Gastrocnemius medialis (tissue), 4 donors: ENCODE data around the gene TNS4. TPM values are rescaled to one million over a fixed set of nuclear protein-coding genes. Genes with fewer than 3 reads are reported as not detected.

Source experiments
- ATAC-seq, 2 donors: fragments of 150-250 bp; one replicate each; pipeline ENCODE4 v1.9.1; 2016
- DNase-seq, 2 donors: peaks; one replicate each; pipeline ENCODE4 v3.0.0-alpha.2; 2019
- H3K27ac ChIP-seq, 4 donors: fragments of 200-600 bp; sonication (generic); 1 replicate in 1 of 4; 2 replicates in 3 of 4; pipeline ENCODE4 v1.5.1; 2016 to 2018; ENCODE audit warnings: mild to moderate bottlenecking in 2 of 4, moderate library complexity in 1 of 4
- H3K27me3 ChIP-seq, 3 donors: fragments of 200-600 bp; sonication (generic) in 2 of 3; 1 replicate in 1 of 3; 2 replicates in 2 of 3; pipeline versions ENCODE4 v1.5.1 to v1.6.0; 2016 to 2019; ENCODE audit warnings: mild to moderate bottlenecking in 1 of 3, moderate library complexity in 1 of 3
- H3K36me3 ChIP-seq, 2 donors: fragments of 200-600 bp; sonication (generic) in 1 of 2; one replicate each; pipeline ENCODE4 v1.5.1; 2017 to 2018
- H3K4me1 ChIP-seq, 2 donors: fragments of 200-600 bp; sonication (generic) in 1 of 2; one replicate each; pipeline ENCODE4 v1.5.1; 2016 to 2017; ENCODE audit warnings: mild to moderate bottlenecking in 2 of 2
- H3K4me3 ChIP-seq, 4 donors: fragments of 200-600 bp; sonication (generic) in 3 of 4; 1 replicate in 1 of 4; 2 replicates in 3 of 4; pipeline ENCODE4 v1.5.1; 2016 to 2019; ENCODE audit warnings: mild to moderate bottlenecking in 2 of 4
- H3K9me3 ChIP-seq, 3 donors: fragments of 200-600 bp; sonication (generic) in 2 of 3; 1 replicate in 1 of 3; 2 replicates in 2 of 3; pipeline ENCODE4 v1.5.1; 2016 to 2019
- CTCF ChIP-seq, 5 experiments: fragments of 450-650 bp in 3 of 5; fragments of 200-600 bp in 2 of 5; sonication (generic) in 2 of 5; IDR thresholded peaks in 4 of 5; conservative IDR thresholded peaks in 1 of 5; 1 replicate in 4 of 5; 2 replicates in 1 of 5; pipeline ENCODE4 v1.5.1; 2016 to 2019; ENCODE audit warnings: antibody characterized with exemption in 5 of 5, mild to moderate bottlenecking in 3 of 5, moderate library complexity in 3 of 5
- POLR2A ChIP-seq, 2 donors: fragments of 450-650 bp; IDR thresholded peaks; one replicate each; pipeline ENCODE4 v1.6.1; 2017; ENCODE audit warnings: antibody characterized with exemption in 2 of 2, mild to moderate bottlenecking in 2 of 2, moderate library complexity in 2 of 2
- in situ Hi-C, 4 donors: fragments of 200-750 bp; cut with MboI; loops; one replicate each; pipeline versions ENCODE4 v1.15.0 to v1.8.0; 2017; ENCODE audit warnings: low sequenced_read_pairs in 4 of 4
- intact Hi-C: fragments of 100-400 bp; cut with DNase I; formaldehyde crosslinking; loops from one replicate; pipeline ENCODE4 v1.15.1; 2023; ENCODE audit warnings: low total_unique reads
- total RNA-seq, 4 donors: library from RNA; depleted of rRNA; stranded (reverse); fragments of >200 nt; gene quantifications; one replicate each; pipeline versions ENCODE4 v1.1.0 to v1.2.3, GENCODE V29; 2016

Gene TNS4
- total RNA-seq, 4 donors from 2014 or later: 0.18 TPM; not detected in 3

- no peak overlapping the region for H3K4me3 ChIP-seq
- no peak for DNase-seq
- H3K36me3 ChIP-seq: no peaks in the 10 kb centered on the region
- no peak for TF ChIP-seq CTCF (IDR thresholded peaks at IDR 0.05 in 4 of 5, conservative IDR thresholded peaks at IDR 0.05 in 1 of 5)
- TF ChIP-seq POLR2A (IDR thresholded peaks at IDR 0.05): no peak
- no peaks in the 10 kb centered on the region for H3K27me3 ChIP-seq
- H3K9me3 ChIP-seq: no peaks in the 10 kb centered on the region
- peaks cover 0 to 10% of the 10 kb centered on the region in 2 donors for H3K4me1 ChIP-seq
- no peak for ATAC-seq
- peak overlapping the region in 3 of 4 donors; percentile 13 to 45 (median 25) for H3K27ac ChIP-seq
- intact Hi-C loops: no loop called here
- in situ Hi-C loops: no loop called here
These were observed 40.3 kb downstream of the TNS4 start for GRCh38 chr17:40460968-40461731.

GRCh38 chr17:40460604-40460967 is 40.8 kb downstream of the TNS4 start:
- H3K4me1 ChIP-seq: peaks cover 0 to 10% of the 10 kb centered on the region in 2 donors
- H3K9me3 ChIP-seq: no peaks in the 10 kb centered on the region
- in situ Hi-C loops: no loop called here
- intact Hi-C loops: no loop called here
- no peak overlapping the region for H3K4me3 ChIP-seq
- ATAC-seq (no peak), DNase-seq (no peak)
- H3K27ac ChIP-seq: peak overlapping the region in 1 of 4 donors; percentile 45
- TF ChIP-seq CTCF (IDR thresholded peaks at IDR 0.05 in 4 of 5, conservative IDR thresholded peaks at IDR 0.05 in 1 of 5) (no peak), POLR2A (IDR thresholded peaks at IDR 0.05) (no peak)
- peaks cover 0 to 5% of the 10 kb centered on the region in 2 donors for H3K36me3 ChIP-seq
- no peaks in the 10 kb centered on the region for H3K27me3 ChIP-seq

GRCh38 chr17:40459636-40460603 is 41.5 kb downstream of the TNS4 start:
- Histone ChIP-seq H3K36me3 (peaks cover 0 to 7% of the 10 kb centered on the region in 2 donors), H3K9me3 (no peaks in the 10 kb centered on the region), H3K27ac (no peak overlapping the region), H3K27me3 (no peaks in the 10 kb centered on the region), H3K4me3 (no peak overlapping the region), H3K4me1 (peaks cover 0 to 10% of the 10 kb centered on the region in 2 donors)
- no peak for TF ChIP-seq CTCF (IDR thresholded peaks at IDR 0.05 in 4 of 5, conservative IDR thresholded peaks at IDR 0.05 in 1 of 5)
- no peak for TF ChIP-seq POLR2A (IDR thresholded peaks at IDR 0.05)
- DNase-seq (no peak), ATAC-seq (no peak)
- in situ Hi-C loops: no loop called here
- intact Hi-C loops: no loop called here

GRCh38 chr17:40458851-40459482 is 42.5 kb downstream of the TNS4 start:
- DNase-seq (no peak), ATAC-seq (no peak)
- Histone ChIP-seq H3K36me3 (peaks cover 0 to 7% of the 10 kb centered on the region in 2 donors), H3K27me3 (no peaks in the 10 kb centered on the region), H3K4me3 (no peak overlapping the region), H3K9me3 (no peaks in the 10 kb centered on the region), H3K27ac (no peak overlapping the region), H3K4me1 (peaks cover 0 to 10% of the 10 kb centered on the region in 2 donors)
- in situ Hi-C loops (no loop called here), intact Hi-C loops (no loop called here)
- no peak for TF ChIP-seq POLR2A (IDR thresholded peaks at IDR 0.05)
